A673 (cell line): Measurements from ENCODE around the gene ACTN4. TPM values are rescaled to one million over a fixed set of nuclear protein-coding genes. Genes with fewer than 3 reads are reported as not detected.

Experiments
- BruUV-seq: library from RNA; stranded (reverse); fragments of 400-500 nt; replicated peaks from 2 replicates; lab custom pipeline; 2021; lab: Mats Ljungman, UMichigan
- CTCF ChIA-PET: fragments of 300-600 bp; sonication (Branson Sonifier 250); formaldehyde crosslinking; loops from one replicate; lab custom pipeline; 2022; ENCODE audit warnings: antibody characterized with exemption; lab: Charles Lee
- POLR2A ChIA-PET: fragments of 300-600 bp; sonication (Branson Sonifier 250); formaldehyde crosslinking; loops from one replicate; lab custom pipeline; 2022; ENCODE audit warnings: antibody characterized with exemption; ENCODE audit not compliant: low non-redundant PET; lab: Charles Lee
- DNase-seq: peaks from one replicate; pipeline ENCODE4 v3.0.0-alpha.2; 2015; ENCODE audit warnings: low spot score
- H3K27ac ChIP-seq: fragments of 200-600 bp; sonication (generic); 2 replicates; pipeline ENCODE4 v1.5.1; 2016; ENCODE audit warnings: mixed run types, low read depth, mild to moderate bottlenecking, mixed read lengths, antibody characterized with exemption, low read length; ENCODE audit not compliant: poor library complexity, severe bottlenecking
- H3K27me3 ChIP-seq: fragments of 200-600 bp; sonication (generic); replicated peaks from 2 replicates; pipeline ENCODE4 v1.6.1; 2017; ENCODE audit warnings: mixed run types, low read depth, mild to moderate bottlenecking, mixed read lengths, antibody characterized with exemption, low read length; ENCODE audit not compliant: insufficient read depth, poor library complexity
- H3K36me3 ChIP-seq: fragments of 200-600 bp; sonication (generic); 2 replicates; pipeline ENCODE4 v1.6.1; 2016; ENCODE audit warnings: mixed run types, mild to moderate bottlenecking, mixed read lengths, antibody characterized with exemption, low read length; ENCODE audit not compliant: insufficient read depth, poor library complexity, severe bottlenecking
- H3K4me1 ChIP-seq: fragments of 200-600 bp; sonication (generic); 2 replicates; pipeline ENCODE4 v1.6.1; 2017; ENCODE audit warnings: mixed run types, mild to moderate bottlenecking, mixed read lengths, antibody characterized with exemption, low read length; ENCODE audit not compliant: insufficient read depth, poor library complexity, severe bottlenecking
- H3K4me3 ChIP-seq: fragments of 200-600 bp; sonication (generic); 2 replicates; pipeline ENCODE4 v1.5.1; 2016; ENCODE audit warnings: low read depth, mixed run types, mild to moderate bottlenecking, mixed read lengths, low read length; ENCODE audit not compliant: poor library complexity, severe bottlenecking
- H3K9me3 ChIP-seq: fragments of 200-600 bp; sonication (generic); 2 replicates; pipeline ENCODE4 v1.6.1; 2016; ENCODE audit warnings: mixed run types, low read depth, mild to moderate bottlenecking, mixed read lengths, antibody characterized with exemption, low read length; ENCODE audit not compliant: poor library complexity, severe bottlenecking
- EZH2 ChIP-seq: fragments of 200-600 bp; sonication (generic); IDR thresholded peaks from 2 replicates; pipeline ENCODE4 v1.6.1; 2017; ENCODE audit warnings: borderline replicate concordance, low read depth, mild to moderate bottlenecking, mixed read lengths, antibody characterized with exemption, low read length; ENCODE audit not compliant: poor library complexity, severe bottlenecking
- intact Hi-C: fragments of 100-400 bp; cut with micrococcal nuclease; formaldehyde crosslinking; loops from one replicate; pipeline ENCODE4 v1.10.0; 2022; ENCODE audit not compliant: unreplicated experiment
- total RNA-seq: library from RNA; stranded (reverse); gene quantifications from 2 replicates; pipeline ENCODE4 v1.2.3, GENCODE V29; 2021
- TF ChIP-seq, protein P1 (sequence below): fragments of 300-800, 200-600 bp; sonication (generic); conservative IDR thresholded peaks from 2 replicates; pipeline ENCODE4 v1.5.1; 2017; ENCODE audit warnings: low read depth, mild to moderate bottlenecking, antibody characterized with exemption, low read length, moderate library complexity, mixed read lengths

The ACTN4 gene
- total RNA-seq, 1 experiment from 2014 or later = 397 TPM

GRCh38 chr19:38648769-38649304 lies 1.4 kb downstream of the ACTN4 start:
- peak overlapping the region; percentile 100 for H3K4me3 ChIP-seq
- no peak for TF ChIP-seq EZH2
- TF ChIP-seq, protein P1, sequence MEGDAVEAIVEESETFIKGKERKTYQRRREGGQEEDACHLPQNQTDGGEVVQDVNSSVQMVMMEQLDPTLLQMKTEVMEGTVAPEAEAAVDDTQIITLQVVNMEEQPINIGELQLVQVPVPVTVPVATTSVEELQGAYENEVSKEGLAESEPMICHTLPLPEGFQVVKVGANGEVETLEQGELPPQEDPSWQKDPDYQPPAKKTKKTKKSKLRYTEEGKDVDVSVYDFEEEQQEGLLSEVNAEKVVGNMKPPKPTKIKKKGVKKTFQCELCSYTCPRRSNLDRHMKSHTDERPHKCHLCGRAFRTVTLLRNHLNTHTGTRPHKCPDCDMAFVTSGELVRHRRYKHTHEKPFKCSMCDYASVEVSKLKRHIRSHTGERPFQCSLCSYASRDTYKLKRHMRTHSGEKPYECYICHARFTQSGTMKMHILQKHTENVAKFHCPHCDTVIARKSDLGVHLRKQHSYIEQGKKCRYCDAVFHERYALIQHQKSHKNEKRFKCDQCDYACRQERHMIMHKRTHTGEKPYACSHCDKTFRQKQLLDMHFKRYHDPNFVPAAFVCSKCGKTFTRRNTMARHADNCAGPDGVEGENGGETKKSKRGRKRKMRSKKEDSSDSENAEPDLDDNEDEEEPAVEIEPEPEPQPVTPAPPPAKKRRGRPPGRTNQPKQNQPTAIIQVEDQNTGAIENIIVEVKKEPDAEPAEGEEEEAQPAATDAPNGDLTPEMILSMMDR = no peak
- no peaks in the 10 kb centered on the region for H3K27me3 ChIP-seq
- BruUV-seq = no TSS peak
- intact Hi-C loops = no loop called here
- peak overlapping the region; percentile 93 for H3K27ac ChIP-seq
- no peak for DNase-seq
- ChIA-PET POLR2A (no interaction called here), CTCF (no interaction called here)
- no peaks in the 10 kb centered on the region for H3K9me3 ChIP-seq
- H3K36me3 ChIP-seq = no peaks in the 10 kb centered on the region
- H3K4me1 ChIP-seq = peaks cover 33% of the 10 kb centered on the region

DNA sequence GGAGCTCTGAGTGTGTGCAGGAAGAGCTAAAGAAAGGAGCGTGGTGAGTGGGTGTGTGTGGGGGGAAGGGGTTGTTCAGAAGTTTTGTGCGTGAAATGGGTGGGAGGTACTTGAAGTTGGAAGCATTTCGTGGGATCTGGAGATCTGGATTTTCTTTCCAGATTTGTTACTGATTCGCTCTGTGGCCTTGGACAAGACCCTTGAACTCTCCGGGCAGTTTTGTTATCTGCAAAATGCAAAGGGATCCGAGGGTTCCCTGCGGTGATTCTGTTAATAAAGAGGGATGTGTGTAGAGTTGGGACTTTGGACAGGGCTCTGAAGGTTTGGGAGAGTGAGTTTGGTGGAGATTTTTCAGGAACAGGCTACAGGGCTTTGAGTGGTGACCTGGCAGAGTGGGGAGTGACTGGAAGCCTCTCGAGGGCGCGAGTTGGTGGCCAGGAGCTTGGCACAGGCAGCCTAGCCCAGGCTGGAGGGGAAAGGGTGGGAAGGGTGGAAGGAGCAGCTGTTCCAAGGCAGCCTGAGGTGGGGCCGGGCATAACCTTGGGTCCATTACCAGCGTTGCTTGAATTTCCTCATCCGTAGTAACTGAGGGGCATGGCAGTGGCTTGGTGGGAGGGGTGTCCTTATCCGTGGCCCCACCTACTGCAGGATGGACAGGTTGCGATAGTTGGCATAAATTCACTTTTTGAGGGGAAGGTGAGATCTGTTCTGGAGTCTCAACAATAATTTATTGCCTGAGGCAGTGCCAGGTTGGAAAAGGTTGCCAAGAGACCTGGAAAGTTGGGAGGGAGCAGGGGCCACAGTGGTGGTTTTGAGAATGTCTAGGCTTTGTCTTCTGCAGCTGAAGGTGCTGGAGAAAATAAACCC lies 2.1 kb downstream of the ACTN4 start:
- intact Hi-C loops = no loop called here
- BruUV-seq = no TSS peak
- TF ChIP-seq, protein P1 = no peak
- TF ChIP-seq EZH2 = no peak
- POLR2A ChIA-PET = no interaction called here
- no peaks in the 10 kb centered on the region for H3K9me3 ChIP-seq
- H3K36me3 ChIP-seq = no peaks in the 10 kb centered on the region
- no peaks in the 10 kb centered on the region for H3K27me3 ChIP-seq
- H3K27ac ChIP-seq = peak overlapping the region; percentile 93
- H3K4me1 ChIP-seq = peaks cover 35% of the 10 kb centered on the region
- CTCF ChIA-PET = no interaction called here
- DNase-seq = no peak
- H3K4me3 ChIP-seq = peak overlapping the region; percentile 100

GRCh38 chr19:38650172-38650775 lies 2.8 kb downstream of the ACTN4 start:
- Histone ChIP-seq H3K4me1 (peaks cover 43% of the 10 kb centered on the region), H3K36me3 (no peaks in the 10 kb centered on the region)
- BruUV-seq = no TSS peak

More at GRCh38 chr19:38650172-38650775, 2.8 kb downstream of the ACTN4 start:
- no peaks in the 10 kb centered on the region for H3K27me3 ChIP-seq
- peak overlapping the region; percentile 93 for H3K27ac ChIP-seq
- ChIA-PET POLR2A (no interaction called here), CTCF (no interaction called here)
- H3K4me3 ChIP-seq = peak overlapping the region; percentile 100
- H3K9me3 ChIP-seq = no peaks in the 10 kb centered on the region
- DNase-seq = no peak
- TF ChIP-seq, protein P1 = no peak
- TF ChIP-seq EZH2 = no peak
- intact Hi-C loops = no loop called here
